ENCODE results near the gene CLOCK. TPM values are rescaled to one million over a fixed set of nuclear protein-coding genes. Genes with fewer than 3 reads are reported as not detected.

Gene CLOCK
- total RNA-seq, 2 experiments from 2014 or later = 1.9 to 9.0 TPM

GRCh38 chr4:55437356-55437796 lies 109.3 kb downstream of the CLOCK start:
- no peak for DNase-seq (ENCODE audit: low spot score)
- Histone ChIP-seq H2AFZ (ENCODE audit: low read length) (no peak overlapping the region), H3K4me2 (ENCODE audit: low read length) (no peak overlapping the region), H3K27ac (ENCODE audit: low read depth, low read length, poor library complexity, severe bottlenecking) (no peak overlapping the region), H3K9me2 (ENCODE audit: insufficient read depth, low read length) (no peaks in the 10 kb centered on the region), H4K20me1 (ENCODE audit: insufficient read depth, low read length) (no peaks in the 10 kb centered on the region; the same call in 1 of the 2 replicates), H3K9me3 (ENCODE audit: low read length) (no peaks in the 10 kb centered on the region), H3K4me1 (ENCODE audit: insufficient read depth, low read length, poor library complexity, severe bottlenecking) (no peaks in the 10 kb centered on the region), H3K4me3 (ENCODE audit: low read depth, low read length, poor library complexity, severe bottlenecking) (no peak overlapping the region), H3K79me2 (ENCODE audit: insufficient read depth, low read depth, low read length) (no peaks in the 10 kb centered on the region), H3K36me3 (ENCODE audit: insufficient read depth, low read length) (peaks cover 49% of the 10 kb centered on the region)
- intact Hi-C loops (cut with micrococcal nuclease; ENCODE audit: unreplicated experiment) = no loop called here
- ChIA-PET POLR2A (interaction anchor here (0.5 to 2.0 kb wide), 9 partner anchors 20 to 1126 kb away, joined by 3 to 6 read pairs (median 4); no protein-coding TSS in a partner anchor), CTCF (ENCODE audit: unreplicated experiment) (no interaction called here)
- BruUV-seq (replicated peaks) = no TSS peak
- TF ChIP-seq EZH2phosphoT487 (IDR thresholded peaks at IDR 0.05; ENCODE audit: borderline replicate concordance, low read depth, low read length) = no peak
- TF ChIP-seq, protein P1, sequence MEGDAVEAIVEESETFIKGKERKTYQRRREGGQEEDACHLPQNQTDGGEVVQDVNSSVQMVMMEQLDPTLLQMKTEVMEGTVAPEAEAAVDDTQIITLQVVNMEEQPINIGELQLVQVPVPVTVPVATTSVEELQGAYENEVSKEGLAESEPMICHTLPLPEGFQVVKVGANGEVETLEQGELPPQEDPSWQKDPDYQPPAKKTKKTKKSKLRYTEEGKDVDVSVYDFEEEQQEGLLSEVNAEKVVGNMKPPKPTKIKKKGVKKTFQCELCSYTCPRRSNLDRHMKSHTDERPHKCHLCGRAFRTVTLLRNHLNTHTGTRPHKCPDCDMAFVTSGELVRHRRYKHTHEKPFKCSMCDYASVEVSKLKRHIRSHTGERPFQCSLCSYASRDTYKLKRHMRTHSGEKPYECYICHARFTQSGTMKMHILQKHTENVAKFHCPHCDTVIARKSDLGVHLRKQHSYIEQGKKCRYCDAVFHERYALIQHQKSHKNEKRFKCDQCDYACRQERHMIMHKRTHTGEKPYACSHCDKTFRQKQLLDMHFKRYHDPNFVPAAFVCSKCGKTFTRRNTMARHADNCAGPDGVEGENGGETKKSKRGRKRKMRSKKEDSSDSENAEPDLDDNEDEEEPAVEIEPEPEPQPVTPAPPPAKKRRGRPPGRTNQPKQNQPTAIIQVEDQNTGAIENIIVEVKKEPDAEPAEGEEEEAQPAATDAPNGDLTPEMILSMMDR (conservative IDR thresholded peaks at IDR 0.05; ENCODE audit: low read length) = no peak

DNA sequence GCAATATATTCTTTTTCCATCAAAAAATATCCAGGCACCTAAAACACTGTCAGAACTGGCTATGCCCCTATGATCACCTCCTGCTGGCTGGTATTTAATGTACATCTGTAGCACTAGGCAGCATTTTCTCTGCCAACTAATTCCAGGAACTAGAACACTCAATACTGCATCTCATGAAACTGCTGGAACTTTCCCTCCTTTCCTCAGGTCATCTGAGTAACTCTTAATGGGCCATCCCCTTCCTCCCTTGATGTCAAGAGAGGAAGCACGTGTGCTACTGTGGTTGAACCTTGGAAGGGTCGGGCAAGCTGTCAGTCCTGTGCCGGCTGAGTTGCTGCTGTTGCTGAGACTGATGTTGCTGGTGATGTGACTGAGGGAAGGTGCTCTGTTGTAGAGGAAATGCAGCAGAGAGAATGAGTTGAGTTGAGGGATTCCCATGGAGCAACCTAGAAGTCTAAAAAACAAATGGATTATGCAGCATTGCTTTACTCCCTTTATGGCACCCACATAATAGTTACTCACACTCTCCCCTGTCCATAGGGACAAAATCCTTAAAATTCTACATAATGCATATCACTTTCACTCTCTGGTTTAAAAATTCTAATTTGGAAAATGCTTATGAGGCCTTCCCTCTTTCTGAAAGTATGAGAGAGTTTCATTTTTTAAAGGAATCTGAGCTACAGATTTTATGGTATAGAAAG lies 111.4 kb downstream of the CLOCK start:
- intact Hi-C loops (cut with micrococcal nuclease; ENCODE audit: unreplicated experiment) = no loop called here
- POLR2A ChIA-PET = interaction anchor here (1.9 kb wide), 1 partner anchor 26 kb away, joined by 5 read pairs; no protein-coding TSS in a partner anchor
- DNase-seq (ENCODE audit: low spot score) = no peak
- Histone ChIP-seq H3K4me1 (ENCODE audit: insufficient read depth, low read length, poor library complexity, severe bottlenecking) (no peaks in the 10 kb centered on the region), H4K20me1 (ENCODE audit: insufficient read depth, low read length) (no peaks in the 10 kb centered on the region; the same call in 1 of the 2 replicates), H3K36me3 (ENCODE audit: insufficient read depth, low read length) (peaks cover 62% of the 10 kb centered on the region), H2AFZ (ENCODE audit: low read length) (no peak overlapping the region), H3K4me3 (ENCODE audit: low read depth, low read length, poor library complexity, severe bottlenecking) (no peak overlapping the region), H3K9me3 (ENCODE audit: low read length) (no peaks in the 10 kb centered on the region), H3K4me2 (ENCODE audit: low read length) (no peak overlapping the region), H3K9me2 (ENCODE audit: insufficient read depth, low read length) (no peaks in the 10 kb centered on the region), H3K79me2 (ENCODE audit: insufficient read depth, low read depth, low read length) (no peaks in the 10 kb centered on the region), H3K27ac (ENCODE audit: low read depth, low read length, poor library complexity, severe bottlenecking) (no peak overlapping the region)
- CTCF ChIA-PET (ENCODE audit: unreplicated experiment) = no interaction called here
- no TSS peak for BruUV-seq (replicated peaks)
- TF ChIP-seq EZH2phosphoT487 (IDR thresholded peaks at IDR 0.05; ENCODE audit: borderline replicate concordance, low read depth, low read length) = no peak
- TF ChIP-seq, protein P1 (conservative IDR thresholded peaks at IDR 0.05; ENCODE audit: low read length) = no peak

Measured in OCI-LY7 (cell line).